ENCODE results near the gene TAF6L. TPM values are rescaled to one million over a fixed set of nuclear protein-coding genes. Genes with fewer than 3 reads are reported as not detected.

TAF6L gene
- total and polyA plus RNA-seq, 2 donors (not counting 3 experiments of a cell fraction or from before 2014, with no cell fraction given) = 28.9 to 33.3 TPM

GRCh38 chr11:62810748-62811147 lies 39.6 kb downstream of the TAF6L start:
- Histone ChIP-seq H3K9me1 (replicated peaks; ENCODE audit: control insufficient read depth, extremely low read depth, insufficient read depth, low read length) (no peaks in the 10 kb centered on the region), H4K20me1 (replicated peaks; ENCODE audit: control insufficient read depth, extremely low read depth, insufficient read depth, low read length) (no peaks in the 10 kb centered on the region), H3K4me3 (replicated peaks in 1 of 3; ENCODE audit: insufficient read depth in 1 of 3, low read depth in 1 of 3, low read length in 3 of 3) (no peak overlapping the region), H3K79me2 (ENCODE audit: control insufficient read depth, insufficient read depth, low read length) (no peaks in the 10 kb centered on the region), H2AFZ (ENCODE audit: low read depth, low read length) (no peak overlapping the region), H3K9ac (replicated peaks; ENCODE audit: extremely low read depth, insufficient read depth, low read length) (no peak overlapping the region), H3K27ac (ENCODE audit: insufficient read depth, low read depth, low read length) (no peak overlapping the region), H3K4me2 (ENCODE audit: insufficient read depth, low read length) (no peak overlapping the region), H3K4me1 (ENCODE audit: control insufficient read depth, extremely low read depth, insufficient read depth, low read length) (peaks cover 12% of the 10 kb centered on the region), H3K9me3 (replicated peaks; ENCODE audit: control insufficient read depth, insufficient read depth, low read length) (no peaks in the 10 kb centered on the region), H3K27me3 (ENCODE audit: control insufficient read depth in 2 of 2, insufficient read depth in 2 of 2, low read length in 2 of 2) (no peaks in the 10 kb centered on the region), H3K36me3 (ENCODE audit: control insufficient read depth in 2 of 2, extremely low read depth in 1 of 2, insufficient read depth in 2 of 2, low read length in 2 of 2) (peaks cover 0 to under 1% of the 10 kb centered on the region in 2 experiments)
- intact Hi-C loops (cut with micrococcal nuclease) (no loop called here), dilution Hi-C loops (cut with MboI; ENCODE audit: extremely low pct_ligation_motif_present, low sequenced_read_pairs) (no loop called here)
- FAIRE-seq (no peak), DNase-seq (ENCODE audit: low read depth, low spot score) (no peak)
- BruUV-seq (replicated peaks) = no TSS peak
- TF ChIP-seq MAX (IDR thresholded peaks at IDR 0.05; ENCODE audit: insufficient read depth, insufficient read length) = no peak
- no peak for TF ChIP-seq CTCF (IDR thresholded peaks at IDR 0.05; ENCODE audit: extremely low read depth in 1 of 2, insufficient read depth in 1 of 2, low read depth in 1 of 2, low read length in 2 of 2)
- no peak for TF ChIP-seq POLR2A (IDR thresholded peaks at IDR 0.05; ENCODE audit: low read depth, low read length)
- TF ChIP-seq MYC (IDR thresholded peaks at IDR 0.05; ENCODE audit: low read depth, low read length) = no peak
- TF ChIP-seq JUN (IDR thresholded peaks at IDR 0.05; ENCODE audit: borderline replicate concordance, insufficient read depth, insufficient read length, low read depth) = no peak
- no peak for TF ChIP-seq FOS (IDR thresholded peaks at IDR 0.05; ENCODE audit: borderline replicate concordance, insufficient read depth, low read length)
- TF ChIP-seq EZH2 (IDR thresholded peaks at IDR 0.05; ENCODE audit: borderline replicate concordance, low read depth, low read length, severe bottlenecking) = no peak
- no peak for TF ChIP-seq GATA2 (IDR thresholded peaks at IDR 0.05; ENCODE audit: insufficient read depth, insufficient read length, low read depth, low read length)
- no peak for TF ChIP-seq POLR2AphosphoS5 (IDR thresholded peaks at IDR 0.05; ENCODE audit: insufficient read depth, low read depth, low read length)
- POLR2A ChIA-PET = no interaction called here
- CTCF ChIA-PET = interaction anchor here (1.0 kb wide), 1 partner anchor 24 kb away, joined by 3 read pairs; no protein-coding TSS in a partner anchor
